HG02678 (cell line): ENCODE measurements around the gene MAX.
"Not testable (repeated sequence)": the region's sequence is repeated elsewhere in the genome, so short reads cannot be mapped to it uniquely, and the experiment has no call there.

Experiments used
- ATAC-seq: cut with Tn5 transposase; IDR thresholded peaks from one replicate; pipeline ENCODE4 v1.9.1; 2021; ENCODE audit warnings: mild to moderate bottlenecking, moderate library complexity; ENCODE audit not compliant: unreplicated experiment

MAX gene

GRCh38 chr14:65040666-65041433 is 61.5 kb downstream of the MAX start:
- ATAC-seq, result no peak

- ATAC-seq, result no peak
Observed at GRCh38 chr14:65038966-65039365, 63.4 kb downstream of the MAX start.

- no peak for ATAC-seq
Observed at GRCh38 chr14:65035049-65035448, 67.3 kb downstream of the MAX start.

GRCh38 chr14:65034021-65034420 is 68.3 kb downstream of the MAX start:
- ATAC-seq, result no peak

- ATAC-seq, result no peak
Observed at GRCh38 chr14:65033181-65033580, 69.1 kb downstream of the MAX start.

GRCh38 chr14:65032319-65032718 is 70.0 kb downstream of the MAX start:
- ATAC-seq, result no peak

GRCh38 chr14:65031321-65031720 is 71.0 kb downstream of the MAX start:
- not testable (repeated sequence) for ATAC-seq

GRCh38 chr14:65028937-65029336 is 73.4 kb downstream of the MAX start:
- ATAC-seq, result no peak

GRCh38 chr14:65027127-65027799 is 75.1 kb downstream of the MAX start:
- ATAC-seq, result no peak

GRCh38 chr14:65026526-65026925 is 75.8 kb downstream of the MAX start:
- no peak for ATAC-seq

GRCh38 chr14:65025818-65026217 is 76.5 kb downstream of the MAX start:
- ATAC-seq, result no peak
